IMR-90 (cell line): ENCODE data around the gene UNC13B. TPM values are rescaled to one million over a fixed set of nuclear protein-coding genes. Genes with fewer than 3 reads are reported as not detected.

Experiments used
- ATAC-seq: fragments of 200-7000 bp; cut with Tn5 transposase; 2 replicates; pipeline ENCODE4 v1.9.1; 2020; ENCODE audit warnings: low read depth, mild to moderate bottlenecking, moderate library complexity
- BruUV-seq: library from RNA; stranded (reverse); fragments of 400-500 nt; replicated peaks from 2 replicates; lab custom pipeline; 2021; lab: Mats Ljungman, UMichigan
- CTCF ChIA-PET: fragments of 300-600 bp; formaldehyde crosslinking; extraction: SDS; loops from one replicate; lab custom pipeline; 2021; ENCODE audit warnings: antibody characterized with exemption; lab: Yijun Ruan, JAX
- POLR2A ChIA-PET: fragments of 300-600 bp; sonication (Branson Sonifier 250); formaldehyde crosslinking; loops from one replicate; lab custom pipeline; 2022; ENCODE audit warnings: antibody characterized with exemption; ENCODE audit not compliant: unreplicated experiment; lab: Charles Lee
- DNase-seq: peaks from one replicate; pipeline ENCODE4 v3.0.0; 2013
- H2AFZ ChIP-seq: replicated peaks from 2 replicates; pipeline ENCODE3; 2013; ENCODE audit warnings: low read length, mild to moderate bottlenecking; ENCODE audit not compliant: poor library complexity
- H2AK5ac ChIP-seq: 2 replicates; pipeline ENCODE4 v1.6.1; 2013; ENCODE audit warnings: low read depth, low read length, inconsistent platforms
- H2AK9ac ChIP-seq: replicated peaks from 2 replicates; pipeline ENCODE3; 2013; ENCODE audit warnings: mild to moderate bottlenecking, low read depth, low read length, moderate library complexity; ENCODE audit not compliant: poor library complexity
- H2BK120ac ChIP-seq: 2 replicates; pipeline ENCODE4 v1.6.1; 2013; ENCODE audit warnings: low read depth, low read length, inconsistent platforms
- H2BK15ac ChIP-seq: 3 replicates; pipeline ENCODE4 v1.6.1; 2013; ENCODE audit warnings: low read depth, low read length, inconsistent platforms
- H2BK20ac ChIP-seq: 2 replicates; pipeline ENCODE4 v1.6.1; 2013; ENCODE audit warnings: low read depth, mild to moderate bottlenecking, inconsistent platforms, low read length, moderate library complexity
- H2BK5ac ChIP-seq: 2 replicates; pipeline ENCODE4 v1.6.1; 2013; ENCODE audit warnings: mild to moderate bottlenecking, low read depth, low read length, inconsistent platforms; ENCODE audit not compliant: poor library complexity, severe bottlenecking
- H3K14ac ChIP-seq: replicated peaks from 2 replicates; pipeline ENCODE4 v1.6.1; 2013; ENCODE audit warnings: low read depth, low read length, inconsistent platforms
- H3K18ac ChIP-seq: 2 replicates; pipeline ENCODE4 v1.6.1; 2013; ENCODE audit warnings: low read depth, low read length, control low read depth
- H3K23ac ChIP-seq: 2 replicates; pipeline ENCODE4 v1.6.1; 2013; ENCODE audit warnings: low read depth, low read length, inconsistent platforms
- H3K27ac ChIP-seq: 2 replicates; pipeline ENCODE4 v1.5.1; 2013; ENCODE audit warnings: mild to moderate bottlenecking, control low read depth, low read length; ENCODE audit not compliant: insufficient read depth
- H3K27me3 ChIP-seq: 2 replicates; pipeline ENCODE4 v1.6.1; 2013; ENCODE audit warnings: low read length; ENCODE audit not compliant: control insufficient read depth, insufficient read depth
- H3K36me3 ChIP-seq: 2 replicates; pipeline ENCODE4 v1.6.1; 2013; ENCODE audit warnings: low read length, mixed read lengths; ENCODE audit not compliant: control insufficient read depth, insufficient read depth
- H3K4ac ChIP-seq: 2 replicates; pipeline ENCODE4 v1.6.1; 2013; ENCODE audit warnings: low read depth, low read length, inconsistent platforms
- H3K4me1 ChIP-seq: 2 replicates; pipeline ENCODE4 v1.6.1; 2013; ENCODE audit warnings: low read length, mixed read lengths; ENCODE audit not compliant: control insufficient read depth, insufficient read depth
- H3K4me2 ChIP-seq: 2 replicates; pipeline ENCODE4 v1.6.1; 2013; ENCODE audit warnings: low read depth, mild to moderate bottlenecking, control low read depth, low read length, moderate library complexity
- H3K4me3 ChIP-seq: 2 replicates; pipeline ENCODE4 v1.5.1; 2013; ENCODE audit warnings: low read depth, mild to moderate bottlenecking, control low read depth, low read length, moderate library complexity; ENCODE audit not compliant: insufficient read depth
- H3K56ac ChIP-seq: 2 replicates; pipeline ENCODE4 v1.6.1; 2013; ENCODE audit warnings: low read length, inconsistent platforms; ENCODE audit not compliant: insufficient read depth; ENCODE audit errors: extremely low read depth
- H3K79me1 ChIP-seq, 2 experiments: 2 replicates each; pipeline ENCODE4 v1.6.1; 2013; ENCODE audit warnings: low read length in 2 of 2, inconsistent platforms in 1 of 2, low read depth in 1 of 2
- H3K9ac ChIP-seq: 2 replicates; pipeline ENCODE4 v1.6.1; 2013; ENCODE audit warnings: low read depth, low read length, control low read depth
- H3K9me1 ChIP-seq: 2 replicates; pipeline ENCODE4 v1.6.1; 2013; ENCODE audit warnings: low read length, inconsistent platforms; ENCODE audit not compliant: insufficient read depth
- H3K9me3 ChIP-seq: 2 replicates; pipeline ENCODE4 v1.6.1; 2013; ENCODE audit warnings: low read length; ENCODE audit not compliant: control insufficient read depth, insufficient read depth
- H4K20me1 ChIP-seq: 2 replicates; pipeline ENCODE4 v1.6.1; 2013; ENCODE audit warnings: low read length, inconsistent platforms; ENCODE audit not compliant: insufficient read depth
- H4K5ac ChIP-seq: 2 replicates; pipeline ENCODE4 v1.6.1; 2013; ENCODE audit warnings: mild to moderate bottlenecking, low read depth, low read length, control low read depth
- H4K8ac ChIP-seq, 2 experiments: 2 replicates each; pipeline ENCODE4 v1.6.1; 2013; ENCODE audit warnings: low read depth in 2 of 2, low read length in 2 of 2, control low read depth in 1 of 2, inconsistent platforms in 1 of 2
- H4K91ac ChIP-seq: 2 replicates; pipeline ENCODE4 v1.6.1; 2013; ENCODE audit warnings: low read depth, low read length, inconsistent platforms; ENCODE audit not compliant: insufficient read depth
- MAFK ChIP-seq: IDR thresholded peaks from 2 replicates; pipeline ENCODE4 v1.6.1; 2012; ENCODE audit warnings: low read depth, low read length, improper control_type of control experiment
- NFE2L2 ChIP-seq: fragments of 150-350 bp; IDR thresholded peaks from 2 replicates; pipeline ENCODE4 v1.6.1; 2016; ENCODE audit warnings: low read depth, mild to moderate bottlenecking, low read length
- RAD21 ChIP-seq: IDR thresholded peaks from 2 replicates; pipeline ENCODE4 v1.6.1; 2012; ENCODE audit warnings: low read length, improper control_type of control experiment
- RCOR1 ChIP-seq: IDR thresholded peaks from 2 replicates; pipeline ENCODE4 v1.6.1; 2012; ENCODE audit warnings: mild to moderate bottlenecking, low read length, improper control_type of control experiment; ENCODE audit not compliant: insufficient replicate concordance
- dilution Hi-C: fragments of 300-500 bp; cut with HindIII; formaldehyde crosslinking; loops from one replicate; pipeline ENCODE4 v1.14.3; 2018; ENCODE audit warnings: low sequenced_read_pairs; ENCODE audit not compliant: unreplicated experiment
- in situ Hi-C: fragments of 300-500 bp; cut with MboI; formaldehyde crosslinking; loops from 3 replicates; pipeline ENCODE4 v1.14.3; 2019; ENCODE audit warnings: low sequenced_read_pairs, inconsistent platforms, mixed read lengths
- intact Hi-C: fragments of 100-400 bp; cut with micrococcal nuclease; formaldehyde crosslinking; loops from 2 replicates; pipeline ENCODE4 v1.10.0; 2022
- polyA plus RNA-seq, 3 experiments: library from polyadenylated mRNA; depleted of rRNA; stranded (reverse); fragments of >200 nt; gene quantifications; 2 replicates each; pipeline ENCODE4 v1.2.3, GENCODE V29; 2012; ENCODE audit warnings: low replicate concordance in 1 of 3
- total RNA-seq: library from RNA; depleted of rRNA; stranded (reverse); fragments of >200 nt; gene quantifications from 2 replicates; pipeline ENCODE4 v1.2.3, GENCODE V29; 2012

UNC13B gene
- total and polyA plus RNA-seq, 2 of the 4 experiments (the other 2 are of a cell fraction), result 7.5 to 14.3 TPM

- Histone ChIP-seq H4K5ac (no peak overlapping the region), H3K9me3 (no peaks in the 10 kb centered on the region), H3K9me1 (no peaks in the 10 kb centered on the region), H2AK5ac (no peak overlapping the region), H3K27ac (no peak overlapping the region), H3K9ac (no peak overlapping the region), H3K4me3 (no peak overlapping the region), H3K18ac (no peak overlapping the region), H3K14ac (no peak overlapping the region), H4K20me1 (no peaks in the 10 kb centered on the region), H3K4me1 (no peaks in the 10 kb centered on the region), H2BK5ac (no peak overlapping the region), H3K79me1 (no peaks in the 10 kb centered on the region), H4K91ac (no peak overlapping the region), H3K36me3 (no peaks in the 10 kb centered on the region), H3K4me2 (no peak overlapping the region), H3K4ac (no peak overlapping the region), H3K56ac (no peak overlapping the region), H2AK9ac (no peak overlapping the region), H2AFZ (no peak overlapping the region), H2BK20ac (no peak overlapping the region), H2BK15ac (no peak overlapping the region), H3K27me3 (no peaks in the 10 kb centered on the region), H4K8ac (no peak overlapping the region), H2BK120ac (no peak overlapping the region), H3K23ac (no peak overlapping the region)
- in situ Hi-C loops, result no loop called here
- TF ChIP-seq NFE2L2 (no peak), RAD21 (no peak), RCOR1 (no peak), MAFK (no peak)
- intact Hi-C loops, result no loop called here
- ChIA-PET POLR2A (no interaction called here), CTCF (no interaction called here)
- dilution Hi-C loops, result no loop called here
- no peak for ATAC-seq
- no TSS peak for BruUV-seq
- no peak for DNase-seq
Observed at GRCh38 chr9:35254237-35254636, 92.4 kb downstream of the UNC13B start.
